Fibroblast of the conjunctiva (primary cell): ENCODE data around the gene RELCH.

Experiments
- DNase-seq: peaks from one replicate; pipeline ENCODE4 v3.0.0-alpha.2; 2010; ENCODE audit warnings: low read depth

Gene RELCH

DNA sequence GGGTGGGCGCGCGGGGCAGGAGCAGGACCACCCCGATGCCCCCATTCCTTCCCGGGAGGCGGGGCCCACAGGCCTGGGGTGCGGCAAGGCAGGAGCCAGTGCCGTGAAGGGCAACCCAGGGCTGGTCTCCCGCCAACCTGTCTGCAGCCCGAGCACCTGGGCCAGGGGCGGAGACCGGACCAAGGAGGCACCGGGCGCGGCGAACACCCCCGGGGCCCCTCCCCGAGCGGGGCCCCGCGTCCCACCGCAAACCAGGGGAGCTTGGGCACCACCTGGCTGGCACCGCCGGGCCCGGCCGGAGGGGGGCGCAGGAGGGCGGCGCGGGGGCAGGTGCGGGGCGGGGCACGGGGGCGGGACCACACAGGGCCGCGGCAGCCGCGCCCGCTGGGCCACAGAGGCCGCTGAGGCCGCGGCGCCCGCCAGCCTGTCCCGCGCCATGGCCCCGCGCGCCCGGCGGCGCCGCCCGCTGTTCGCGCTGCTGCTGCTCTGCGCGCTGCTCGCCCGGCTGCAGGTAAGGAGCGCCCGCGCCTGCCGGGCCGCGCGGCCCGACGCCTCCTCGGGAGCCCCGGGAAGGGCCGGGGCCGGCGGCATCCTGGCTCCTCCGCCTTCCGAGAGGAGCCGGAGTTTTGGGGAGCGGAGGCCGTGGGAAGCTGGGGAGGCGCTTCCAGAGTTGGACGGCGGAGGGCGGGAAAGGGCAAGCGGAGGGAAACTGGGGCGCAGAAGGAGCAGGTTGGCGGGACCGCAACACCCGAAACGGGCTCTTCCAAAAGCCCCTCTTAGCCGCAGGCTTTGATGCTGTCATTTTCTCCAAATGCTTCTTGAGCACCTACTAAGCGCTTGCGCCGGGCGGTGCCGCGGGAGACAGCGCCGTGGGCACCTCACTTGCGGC lies 138.1 kb downstream of the RELCH start, which contains the start of gene TNFRSF11A:
TNFRSF11A (plus strand) TSS at position 394 of the 889 bp plus-strand sequence; CDS start at position 437, 43 bp downstream.
- DNase-seq, result no peak

DNA sequence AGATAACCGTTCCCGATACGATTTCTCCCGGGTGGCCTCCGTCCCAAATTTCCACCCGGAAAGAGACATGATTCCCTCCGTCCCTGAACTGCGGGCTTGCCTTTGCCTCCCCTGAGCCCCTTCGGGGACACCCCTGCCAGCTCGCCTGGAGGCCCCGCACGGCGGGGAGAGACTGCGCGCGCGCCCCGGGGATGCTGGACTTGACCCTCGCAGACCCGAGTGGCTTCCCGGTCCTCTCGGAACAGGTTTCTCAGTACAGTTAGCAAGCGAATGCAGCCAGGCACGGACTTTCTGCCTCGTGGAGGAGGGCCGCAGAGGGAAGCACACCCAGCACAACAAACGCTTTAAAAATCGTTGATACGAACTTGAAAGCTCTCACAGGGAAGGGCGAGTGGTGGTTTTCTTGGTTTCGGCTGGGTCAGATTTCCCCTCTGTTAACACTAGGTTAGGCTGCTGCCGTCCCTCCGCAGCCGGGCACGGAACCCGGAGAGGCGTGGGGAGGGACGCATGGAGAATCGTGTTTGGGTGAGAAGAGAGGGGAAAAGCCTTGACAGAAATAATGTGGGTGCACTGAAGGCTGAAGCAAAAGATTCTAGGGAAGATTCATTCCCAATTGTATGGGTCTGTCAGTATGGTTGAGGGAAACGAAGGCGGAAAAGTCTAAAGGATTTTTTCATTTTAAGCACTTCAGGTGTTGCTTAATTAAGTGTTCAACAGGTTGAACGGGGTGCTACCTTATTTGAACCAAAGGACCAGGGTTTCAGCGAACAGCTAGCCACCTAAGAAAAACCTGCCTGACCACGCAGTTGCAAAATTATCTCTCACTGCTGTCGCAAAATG lies 139.0 kb downstream of the RELCH start:
- no peak for DNase-seq

DNA sequence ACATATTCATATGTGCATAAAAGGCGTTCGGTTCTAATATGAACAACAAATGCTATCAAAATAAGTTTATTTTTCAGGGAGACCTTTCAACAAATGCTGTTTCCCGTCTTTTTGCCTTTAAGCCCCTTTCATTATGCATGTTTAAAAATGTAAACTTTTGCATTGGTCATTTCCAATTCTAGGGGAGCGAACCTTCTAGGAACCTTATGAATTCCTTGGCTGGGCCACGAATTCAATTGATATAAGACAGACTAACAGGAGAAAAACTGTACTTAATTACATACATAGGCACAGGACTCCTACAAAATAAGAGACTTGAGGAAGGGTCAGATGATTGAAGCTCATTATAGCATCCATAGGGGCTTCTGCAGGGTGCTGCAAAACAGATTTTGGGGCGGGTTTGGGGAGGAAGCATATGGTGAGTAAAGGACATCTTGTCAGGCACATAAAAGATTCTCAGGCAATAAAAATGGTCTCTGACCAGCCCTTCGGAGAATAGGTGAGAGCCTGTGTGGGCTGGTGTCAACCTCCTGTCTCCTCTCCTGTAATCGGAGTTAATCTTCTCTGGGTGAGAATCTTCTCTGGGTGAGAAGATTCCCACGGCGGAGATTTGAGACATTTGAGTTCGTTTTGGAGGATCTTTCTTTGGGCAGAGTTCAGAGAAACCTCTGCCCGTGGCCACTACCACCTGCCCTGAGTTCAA lies 139.7 kb downstream of the RELCH start:
- no peak for DNase-seq

DNA sequence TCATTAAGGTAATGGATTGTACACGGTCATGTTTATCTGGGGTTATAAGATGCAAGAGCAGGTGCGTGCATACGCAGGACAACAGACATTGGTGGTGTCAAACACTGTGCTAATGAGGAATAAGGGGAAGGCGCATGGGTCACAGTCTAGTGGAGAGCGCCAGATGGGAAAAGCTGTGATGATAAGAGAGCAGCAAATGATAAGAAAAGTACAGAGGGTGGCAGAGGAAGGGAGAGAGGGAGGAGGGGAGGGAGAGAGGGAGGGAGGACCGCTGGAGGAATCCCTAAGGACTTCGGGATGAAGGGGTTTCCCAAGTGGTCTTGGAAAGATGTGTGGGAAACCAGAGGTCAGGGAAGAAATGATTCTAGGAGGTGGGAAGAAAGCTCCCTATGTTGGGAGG lies 140.9 kb downstream of the RELCH start:
- no peak for DNase-seq

DNA sequence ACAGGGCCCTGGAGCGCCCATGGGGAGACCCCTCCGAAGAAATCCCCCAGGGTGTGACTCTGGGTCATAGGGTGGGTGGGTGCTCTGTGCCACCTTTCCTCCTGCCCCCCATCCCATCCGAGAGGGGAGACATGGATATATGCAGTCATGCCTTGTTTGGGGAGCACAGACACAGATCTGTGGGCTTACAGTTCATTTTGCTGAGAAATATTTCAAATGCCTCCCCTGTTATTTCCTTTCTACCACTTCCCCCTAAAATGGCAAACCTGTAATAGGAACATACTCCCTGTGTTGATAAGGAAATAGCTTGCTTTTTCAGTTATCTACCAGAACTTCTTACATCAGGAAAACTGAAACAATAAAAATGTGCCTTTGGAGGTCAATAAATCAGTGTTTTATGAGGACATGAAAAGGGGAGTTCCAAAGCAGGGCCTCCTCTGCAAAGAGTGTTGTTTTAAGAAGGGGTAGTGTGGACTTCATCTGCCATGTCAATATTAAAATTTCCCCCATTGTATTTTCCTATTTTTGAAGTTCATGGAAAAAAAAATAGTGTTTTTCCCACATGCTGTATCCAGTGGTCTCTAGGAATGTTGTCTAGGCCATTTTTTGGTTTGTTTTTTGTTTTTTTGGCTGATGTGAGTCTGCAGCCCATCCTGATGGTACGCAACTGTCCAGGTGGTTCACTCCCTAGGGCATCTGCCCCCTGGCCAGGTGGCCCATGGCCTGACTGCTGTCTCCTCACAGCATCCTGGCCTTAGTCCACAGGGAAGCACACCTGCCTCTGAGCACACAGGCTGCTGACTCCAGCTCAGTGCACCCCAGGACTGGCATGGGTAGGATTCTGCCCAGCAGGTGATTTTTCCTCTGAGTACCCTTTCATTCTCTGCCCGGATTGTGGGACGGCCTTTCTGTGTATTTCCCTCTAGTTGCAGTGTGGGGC lies 141.8 kb downstream of the RELCH start:
- no peak for DNase-seq

DNA sequence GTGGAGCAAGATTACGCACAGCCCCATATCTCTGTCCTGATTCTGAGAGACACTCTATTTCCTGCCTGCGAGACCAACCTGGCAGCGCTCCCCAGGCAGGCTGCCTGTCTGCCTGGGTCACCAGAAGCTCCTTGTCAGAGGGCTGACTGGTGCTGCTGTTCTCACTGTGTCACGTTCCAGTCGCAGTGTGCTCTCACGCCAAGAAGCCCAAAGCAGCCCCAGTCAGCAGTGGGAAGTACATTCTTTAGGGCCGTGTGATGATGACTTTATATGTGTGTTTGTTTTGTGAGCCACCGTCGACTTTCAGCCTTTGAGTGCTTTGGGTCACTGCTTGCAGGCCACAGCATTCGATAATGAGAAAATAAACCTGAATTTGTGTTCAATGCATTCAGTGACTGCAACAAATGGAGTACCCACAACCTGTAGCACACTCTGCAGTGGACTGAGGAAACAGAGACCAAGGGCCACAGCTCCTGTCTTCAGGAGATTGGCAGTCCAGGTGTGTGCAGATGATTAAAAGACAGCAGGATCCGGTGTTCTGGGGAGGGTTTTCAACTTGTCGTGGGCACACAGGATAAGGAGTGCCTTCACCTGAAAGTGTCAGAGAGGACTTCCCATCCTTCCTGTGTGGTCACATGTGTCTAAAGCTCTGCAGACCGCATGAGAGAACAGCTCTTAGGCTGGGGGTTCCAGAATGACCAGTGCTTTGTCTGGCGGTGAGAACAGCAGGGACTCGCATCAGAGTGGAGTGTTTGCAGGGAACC lies 142.8 kb downstream of the RELCH start:
- no peak for DNase-seq

DNA sequence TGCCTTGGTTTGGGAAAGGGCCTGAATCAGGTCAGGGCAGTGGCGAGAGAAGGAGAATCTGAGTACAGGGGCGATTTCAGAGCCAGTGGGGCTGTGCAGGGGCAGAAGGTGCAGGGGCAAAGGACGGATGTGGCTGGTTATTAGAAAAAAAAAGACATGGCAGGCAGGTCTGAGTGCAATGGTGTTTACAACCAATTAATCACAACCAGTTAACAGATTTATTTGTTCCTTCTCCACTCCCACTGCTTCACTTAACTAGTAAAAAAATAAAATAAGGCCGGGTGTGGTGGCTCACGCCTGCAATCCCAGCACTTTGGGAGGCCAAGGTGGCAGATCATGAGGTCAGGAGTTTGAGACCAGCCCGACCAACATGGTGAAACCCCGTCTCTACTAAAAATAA lies 143.6 kb downstream of the RELCH start:
- DNase-seq, result no peak

DNA sequence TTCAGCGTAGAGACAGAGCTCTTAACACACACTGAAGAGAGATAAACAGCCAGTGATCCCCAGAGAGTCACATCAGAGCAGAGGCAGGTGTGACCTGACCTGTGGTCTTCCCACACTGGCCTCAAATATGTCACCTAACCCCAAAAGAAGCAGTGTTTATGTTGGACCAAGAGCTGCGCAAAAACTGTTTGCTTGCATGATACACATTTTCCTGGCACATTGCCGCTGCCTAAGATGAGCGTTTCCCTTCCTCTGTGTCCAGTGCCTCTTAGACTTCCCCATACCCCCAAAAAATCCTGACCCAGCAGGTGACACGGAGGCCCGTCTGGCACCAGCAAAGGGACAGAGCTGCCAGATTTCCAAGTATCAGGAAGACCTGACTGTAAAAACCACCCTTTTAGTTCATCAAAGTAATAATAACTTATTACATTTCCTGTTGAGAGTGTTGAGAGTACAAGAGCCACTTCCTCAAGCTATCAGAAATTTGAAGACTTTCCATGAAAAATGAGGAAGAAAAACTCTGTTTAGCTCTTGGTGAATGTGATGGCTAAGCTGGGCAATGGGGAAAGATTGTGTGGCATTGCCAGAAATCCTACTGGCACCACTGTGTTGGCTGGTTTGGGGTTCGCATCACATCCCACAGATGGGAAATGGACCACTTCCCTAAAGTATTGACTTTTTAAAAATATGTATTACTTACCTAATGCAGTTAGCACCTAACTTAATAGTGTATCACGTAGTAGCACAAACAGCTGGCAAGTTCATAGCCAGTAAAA lies 144.7 kb downstream of the RELCH start:
- no peak for DNase-seq

DNA sequence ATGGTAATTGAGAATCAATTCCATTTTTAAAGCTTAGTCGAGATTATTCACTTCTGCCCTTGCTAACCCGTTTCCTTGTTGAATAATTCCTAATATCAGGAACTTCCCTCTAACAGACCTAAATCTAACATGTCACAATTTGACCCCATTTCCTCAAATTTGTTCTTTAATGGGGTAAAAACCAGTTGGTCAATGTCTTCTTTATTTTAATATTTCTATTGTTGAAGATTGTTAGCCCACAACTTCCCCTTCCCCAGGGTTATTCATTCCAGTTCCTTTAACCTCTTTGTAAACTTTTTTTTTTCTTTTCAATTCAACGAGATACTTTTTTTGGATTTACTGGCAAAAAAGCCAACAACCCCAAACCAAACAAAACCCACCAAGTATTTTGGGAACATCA lies 145.4 kb downstream of the RELCH start:
- DNase-seq, result no peak

DNA sequence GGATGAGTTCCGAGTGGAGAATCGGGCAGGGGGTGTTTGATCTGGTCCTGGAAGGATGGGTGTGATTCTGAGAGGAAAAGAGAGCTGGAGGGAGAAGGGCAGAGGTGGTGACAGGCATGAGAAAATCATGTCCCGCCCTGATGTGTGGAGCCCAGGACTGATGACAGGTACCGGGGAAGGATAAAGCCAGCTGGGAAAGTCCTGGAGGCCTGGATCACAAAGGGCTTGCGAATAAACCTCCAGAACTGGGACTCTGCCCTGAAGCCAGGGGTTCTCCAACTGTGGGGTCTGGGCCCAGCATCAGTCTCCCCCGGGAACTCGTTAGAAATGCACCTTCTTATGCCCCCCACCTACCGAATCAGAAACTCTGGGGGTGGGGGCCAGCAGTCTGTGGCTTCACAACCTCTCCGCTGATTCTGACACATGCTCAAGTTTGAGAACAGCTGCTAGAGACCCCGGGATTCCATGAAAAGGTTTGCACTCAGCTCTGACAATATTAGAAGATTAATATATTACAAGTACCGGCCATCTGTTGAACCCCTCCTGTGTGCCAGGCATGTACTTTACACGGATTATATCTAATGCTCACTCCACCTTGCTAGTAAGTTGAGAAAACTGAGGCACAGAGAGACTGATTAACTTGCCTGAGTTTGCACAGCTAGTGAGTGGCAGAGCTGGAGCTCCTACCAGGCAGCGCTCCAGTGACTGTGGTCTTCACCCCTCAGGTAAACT lies 146.1 kb downstream of the RELCH start:
- no peak for DNase-seq

DNA sequence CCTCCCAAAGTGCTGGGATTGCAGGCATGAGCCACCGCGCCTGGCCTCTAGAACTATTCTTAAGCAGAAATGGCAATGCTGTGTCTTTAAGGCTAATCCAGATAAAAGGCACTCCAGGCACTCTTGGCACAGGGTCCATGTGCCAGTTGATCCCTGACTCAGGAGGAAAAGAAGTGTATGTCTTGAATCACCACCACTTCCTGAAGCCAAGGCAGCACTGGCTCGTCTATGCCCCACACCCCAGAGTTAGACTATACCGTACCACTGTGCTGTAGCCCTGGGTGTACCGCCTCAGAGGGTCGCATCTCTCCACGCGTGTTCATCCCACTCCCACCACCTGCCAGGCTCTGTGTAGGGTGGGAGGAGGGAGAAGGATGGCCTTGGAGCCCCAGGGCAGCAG lies 147.1 kb downstream of the RELCH start:
- no peak for DNase-seq

DNA sequence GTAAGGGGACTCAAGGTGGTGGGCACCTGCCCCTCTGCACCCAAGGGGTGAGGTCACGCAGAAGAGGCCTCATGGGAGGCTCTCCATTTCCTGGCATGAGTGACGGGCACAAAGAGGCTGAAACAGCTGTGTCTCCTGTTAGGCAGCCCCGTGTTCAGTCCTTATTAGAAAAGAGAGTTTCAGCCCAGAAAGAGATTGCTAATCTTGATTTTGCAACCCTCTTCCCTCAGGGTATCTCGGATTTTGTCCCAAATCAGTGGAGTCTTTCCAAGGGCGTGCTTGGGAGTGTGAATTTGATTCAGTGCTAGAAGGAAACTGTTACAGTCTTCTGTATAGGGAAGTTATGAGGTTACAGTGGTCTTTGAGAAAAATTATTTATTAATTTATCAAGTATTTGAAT lies 148.4 kb downstream of the RELCH start:
- no peak for DNase-seq

DNA sequence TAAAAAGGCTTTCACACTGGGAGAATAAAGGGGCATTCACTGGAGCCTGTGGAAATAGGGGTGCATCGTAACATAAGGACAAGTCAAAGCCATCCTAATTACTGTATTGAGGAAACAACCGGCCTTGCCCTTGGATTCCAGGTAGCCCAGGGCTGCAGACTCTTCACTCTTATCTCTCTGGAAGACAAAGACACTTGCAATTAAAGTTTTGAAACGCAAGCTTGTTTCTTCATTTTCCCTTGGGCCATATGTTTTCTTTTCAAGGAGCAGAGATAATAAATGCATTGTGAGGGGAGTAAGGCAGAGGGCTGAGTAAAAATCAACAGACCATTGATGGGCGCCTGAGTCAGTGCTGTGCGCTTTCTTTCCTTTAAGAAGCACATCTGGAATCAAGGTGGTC lies 149.6 kb downstream of the RELCH start:
- DNase-seq, result no peak

DNA sequence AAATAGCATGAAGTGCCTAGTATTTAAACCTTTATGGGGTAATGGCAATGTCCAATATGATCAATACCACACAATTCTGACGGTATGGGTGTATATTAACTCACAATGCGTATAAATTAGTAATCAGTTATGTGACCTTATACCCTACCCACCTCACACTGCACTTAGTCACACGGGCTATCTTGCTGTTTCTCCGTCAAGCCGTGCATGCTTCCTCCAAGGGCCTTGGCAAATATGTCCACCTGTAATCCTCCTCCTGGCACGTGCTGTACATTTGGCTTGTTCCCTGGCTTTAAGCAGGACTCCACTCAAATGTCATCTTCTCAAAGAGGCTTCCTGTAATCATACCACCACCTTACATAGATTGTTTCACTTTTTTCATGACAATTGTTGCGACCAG lies 150.3 kb downstream of the RELCH start:
- DNase-seq, result no peak

DNA sequence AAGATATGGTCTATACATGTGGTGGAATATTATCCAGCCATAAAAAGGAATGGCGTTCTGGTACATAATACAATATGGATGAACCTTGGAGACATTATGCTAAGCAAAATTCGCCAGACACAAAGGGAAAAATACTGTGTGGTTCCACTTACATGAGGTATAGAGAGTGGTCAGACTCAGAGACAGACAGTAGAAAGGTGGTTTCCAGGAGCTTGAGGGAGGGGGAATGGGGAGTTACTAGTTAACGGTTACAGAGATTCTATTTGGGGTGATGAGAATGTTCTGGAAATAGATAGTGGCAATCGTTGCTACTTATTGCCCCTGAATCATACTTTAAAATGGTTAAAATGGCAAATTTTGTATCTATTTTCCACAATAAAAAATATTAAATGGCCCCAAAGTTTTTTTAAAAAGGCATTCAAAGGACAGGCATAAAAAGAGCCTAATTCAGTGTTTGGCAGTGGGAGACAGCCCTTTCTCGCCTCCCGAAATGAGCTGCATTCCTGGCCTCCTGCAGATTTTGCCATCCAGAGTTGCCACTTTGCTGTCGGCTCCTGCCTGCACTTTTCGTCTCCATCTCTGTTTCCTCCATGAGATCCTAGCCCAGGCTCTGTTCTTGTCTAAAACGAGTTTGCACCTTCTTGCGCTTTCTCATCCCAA lies 151.5 kb downstream of the RELCH start:
- no peak for DNase-seq

DNA sequence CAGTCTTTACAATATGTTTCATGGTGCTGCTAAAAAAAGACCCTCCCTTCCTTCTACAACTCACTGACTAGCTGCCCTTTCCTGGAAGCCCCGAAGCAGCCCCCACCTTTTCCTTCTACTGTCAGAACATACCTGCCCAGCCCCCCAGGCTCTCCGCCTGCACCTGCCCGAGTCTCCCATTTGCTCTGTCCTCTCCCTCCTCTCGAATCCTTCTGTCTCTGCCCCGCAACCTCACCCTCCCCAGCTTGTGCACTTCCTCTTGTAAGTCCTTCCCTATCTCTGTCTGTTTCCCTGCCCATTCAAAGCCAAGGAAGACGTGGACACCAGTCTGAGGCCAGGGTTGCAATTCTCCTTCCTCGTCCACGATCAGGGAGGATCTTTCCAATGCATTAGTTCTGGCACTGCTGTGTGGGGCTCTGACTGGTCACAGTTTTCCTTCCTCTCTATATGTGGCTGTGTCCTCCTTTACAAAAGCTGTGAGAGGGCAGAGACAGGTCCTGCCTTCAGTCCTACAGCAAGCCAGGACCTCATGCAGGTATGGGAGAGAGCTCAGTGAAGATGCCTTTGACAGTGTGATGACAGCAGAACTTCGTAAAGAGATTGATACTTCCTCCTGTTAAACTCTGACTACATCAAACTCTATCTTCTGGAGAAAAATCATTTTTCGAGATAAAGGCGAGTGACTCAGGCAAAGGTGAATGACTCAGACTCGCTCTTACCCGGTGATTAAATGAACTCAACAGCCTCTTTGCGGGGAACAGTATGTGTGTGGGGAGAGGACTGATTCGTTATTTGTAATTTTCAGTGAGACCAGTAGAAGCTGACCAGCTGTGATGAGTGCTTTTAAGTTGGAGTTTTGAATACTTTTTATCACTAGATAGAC lies 152.3 kb downstream of the RELCH start:
- DNase-seq, result no peak

DNA sequence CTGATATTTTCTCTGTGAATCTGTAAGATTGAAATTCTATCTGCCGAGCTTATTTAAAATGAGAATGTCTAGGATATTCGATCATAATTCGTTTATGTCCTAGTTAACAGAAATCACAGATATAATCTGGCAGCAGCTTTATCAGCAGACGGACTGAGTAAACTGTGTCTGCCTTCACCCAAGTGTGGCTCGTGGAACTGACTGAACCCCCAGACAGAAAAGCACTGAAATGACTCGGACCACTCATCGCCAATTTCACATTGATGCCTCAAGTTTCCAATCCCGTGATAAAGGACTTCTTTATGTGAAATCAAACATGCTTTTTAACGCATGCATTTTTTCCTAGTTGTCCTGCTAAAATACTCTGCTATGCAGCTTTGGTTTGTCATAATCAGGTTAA lies 153.9 kb downstream of the RELCH start:
- DNase-seq, result no peak

DNA sequence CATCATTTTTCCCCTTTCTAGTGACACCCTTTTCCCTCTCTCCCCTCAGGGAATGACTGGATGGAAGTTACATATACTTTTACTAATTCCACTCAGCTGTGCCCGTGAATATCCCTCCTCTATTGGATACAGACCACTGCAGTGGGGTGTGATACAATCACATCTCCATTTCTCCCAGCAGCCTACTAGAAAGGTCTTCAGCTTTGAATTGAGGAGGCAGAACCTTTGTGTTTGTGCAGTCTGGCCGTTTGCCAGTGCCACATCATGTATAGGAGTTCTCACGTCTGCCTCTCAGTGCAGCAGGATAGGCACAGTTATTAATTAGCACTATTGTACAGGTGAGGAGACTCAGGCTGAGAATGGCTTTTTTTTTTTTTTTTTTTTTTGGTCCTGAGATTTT lies 154.4 kb downstream of the RELCH start:
- DNase-seq, result no peak
